HCT116 (cell line): ENCODE data around the gene SNN. TPM values are rescaled to one million over a fixed set of nuclear protein-coding genes. Genes with fewer than 3 reads are reported as not detected.

Source experiments
- ATAC-seq: fragments of 200-7000 bp; cut with Tn5 transposase; 2 replicates; pipeline ENCODE4 v1.9.1; 2020; ENCODE audit warnings: mild to moderate bottlenecking, moderate library complexity
- BruUV-seq: library from RNA; stranded (reverse); fragments of 400-500 nt; replicated peaks from 2 replicates; lab custom pipeline; 2021; lab: Mats Ljungman, UMichigan
- CTCF ChIA-PET: fragments of 300-600 bp; sonication (Branson Sonifier 250); formaldehyde crosslinking; loops from one replicate; lab custom pipeline; 2021; ENCODE audit warnings: antibody characterized with exemption; lab: Charles Lee
- POLR2A ChIA-PET: fragments of 300-600, 350-600 bp; sonication (Branson Sonifier 250); formaldehyde crosslinking; loops from one replicate; lab custom pipeline; 2021; ENCODE audit warnings: antibody characterized with exemption; lab: Charles Lee
- RAD21 ChIA-PET, 2 experiments: fragments of 300-600 bp; sonication (Branson Sonifier 250); formaldehyde crosslinking; loops; one replicate each; lab custom pipeline; 2023; ENCODE audit warnings: low total read pairs in 2 of 2; ENCODE audit not compliant: uncharacterized antibody in 2 of 2, unreplicated experiment in 2 of 2, low non-redundant PET in 1 of 2; lab: Charles Lee
- DNase-seq: peaks from one replicate; pipeline ENCODE4 v3.0.0-alpha.2; 2010; ENCODE audit warnings: low read depth, low spot score
- H2AFZ ChIP-seq: fragments of 200-600 bp; shearing (Covaris generic), sonication (generic); 2 replicates; pipeline ENCODE4 v1.6.1; 2017; ENCODE audit warnings: low read depth, mixed run types, mixed read lengths, antibody characterized with exemption, low read length; ENCODE audit not compliant: poor library complexity, severe bottlenecking
- H3K27ac ChIP-seq: 2 replicates; pipeline ENCODE4 v1.5.1; 2012; ENCODE audit warnings: low read depth, low read length
- H3K27me3 ChIP-seq: fragments of 200-600 bp; sonication (generic); 2 replicates; pipeline ENCODE4 v1.6.1; 2016; ENCODE audit warnings: mixed run types, low read length, mixed read lengths; ENCODE audit not compliant: insufficient read depth
- H3K36me3 ChIP-seq, 2 experiments: fragments of 200-500 bp in 1 of 2; fragments of 200-600 bp in 1 of 2; sonication (Bioruptor generic) in 1 of 2; sonication (generic) in 1 of 2; 2 replicates each; pipeline versions ENCODE4 v1.5.1 to v1.6.1; 2014 to 2016; ENCODE audit warnings: low read length in 2 of 2, inconsistent platforms in 1 of 2, mixed read lengths in 1 of 2, mixed run types in 1 of 2; ENCODE audit not compliant: insufficient read depth in 2 of 2, control insufficient read depth in 1 of 2
- H3K4me1 ChIP-seq, 2 experiments: fragments of 200-600 bp in 1 of 2; sonication (generic) in 1 of 2; 2 replicates each; pipeline versions ENCODE4 v1.5.1 to v1.6.1; 2012 to 2017; ENCODE audit warnings: low read length in 2 of 2, inconsistent platforms in 1 of 2, mild to moderate bottlenecking in 1 of 2, mixed read lengths in 1 of 2, mixed run types in 1 of 2, moderate library complexity in 1 of 2; ENCODE audit not compliant: insufficient read depth in 2 of 2, control insufficient read depth in 1 of 2
- H3K4me2 ChIP-seq: fragments of 200-600 bp; sonication (generic); 2 replicates; pipeline ENCODE4 v1.6.1; 2017; ENCODE audit warnings: mixed run types, low read length, mixed read lengths
- H3K4me3 ChIP-seq, 2 experiments: fragments of 200-600 bp in 1 of 2; sonication (generic) in 1 of 2; replicated peaks in 1 of 2; 2 replicates each; pipeline ENCODE4 v1.5.1; 2011 to 2016; ENCODE audit warnings: low read length in 2 of 2, control low read depth in 1 of 2, low read depth in 1 of 2, mild to moderate bottlenecking in 1 of 2, mixed read lengths in 1 of 2, mixed run types in 1 of 2
- H3K79me2 ChIP-seq: fragments of 200-600 bp; sonication (generic); 2 replicates; pipeline ENCODE4 v1.6.1; 2017; ENCODE audit warnings: mild to moderate bottlenecking, mixed run types, low read length, moderate library complexity, mixed read lengths; ENCODE audit not compliant: insufficient read depth
- H3K9ac ChIP-seq: fragments of 200-600 bp; sonication (generic); 2 replicates; pipeline ENCODE4 v1.6.1; 2016; ENCODE audit warnings: low read length, mixed read lengths
- H3K9me2 ChIP-seq: fragments of 200-600 bp; sonication (generic), shearing (Covaris generic); 2 replicates; pipeline ENCODE4 v1.6.1; 2017; ENCODE audit warnings: mixed run types, mild to moderate bottlenecking, moderate library complexity; ENCODE audit not compliant: insufficient read depth
- H3K9me3 ChIP-seq, 2 experiments: fragments of 200-500 bp in 1 of 2; fragments of 200-600 bp in 1 of 2; sonication (Bioruptor generic) in 1 of 2; sonication (generic) in 1 of 2; 2 replicates each; pipeline ENCODE4 v1.6.1; 2014 to 2017; ENCODE audit warnings: low read length in 2 of 2, mixed read lengths in 2 of 2, inconsistent platforms in 1 of 2, low read depth in 1 of 2, mild to moderate bottlenecking in 1 of 2, mixed run types in 1 of 2, moderate library complexity in 1 of 2; ENCODE audit not compliant: control insufficient read depth in 1 of 2, insufficient read depth in 1 of 2
- H4K20me1 ChIP-seq: fragments of 200-600 bp; sonication (generic), shearing (Covaris generic); 2 replicates; pipeline ENCODE4 v1.6.1; 2017; ENCODE audit warnings: mixed run types, mild to moderate bottlenecking, moderate library complexity; ENCODE audit not compliant: insufficient read depth
- CTCF ChIP-seq, 3 experiments: fragments of 200-600 bp in 1 of 3; sonication (generic) in 1 of 3; IDR thresholded peaks in 2 of 3; conservative IDR thresholded peaks in 1 of 3; 2 replicates each; pipeline ENCODE4 v1.5.1; 2012 to 2017; ENCODE audit warnings: low read depth in 2 of 3, low read length in 2 of 3, antibody characterized with exemption in 1 of 3, borderline replicate concordance in 1 of 3, control low read depth in 1 of 3, mild to moderate bottlenecking in 1 of 3, mixed read lengths in 1 of 3, mixed run types in 1 of 3, moderate library complexity in 1 of 3; ENCODE audit not compliant: insufficient read depth in 1 of 3
- EGR1 ChIP-seq: IDR thresholded peaks from 2 replicates; pipeline ENCODE4 v1.6.1; 2012; ENCODE audit warnings: low read depth
- ELF1 ChIP-seq: IDR thresholded peaks from 2 replicates; pipeline ENCODE4 v1.6.1; 2012; ENCODE audit warnings: low read depth, borderline replicate concordance
- EZH2 ChIP-seq: fragments of 200-600 bp; sonication (generic); IDR thresholded peaks from 2 replicates; pipeline ENCODE4 v1.6.1; 2017; ENCODE audit warnings: antibody characterized with exemption, mixed run types
- FOSL1 ChIP-seq: IDR thresholded peaks from 2 replicates; pipeline ENCODE4 v1.6.1; 2012; ENCODE audit warnings: low read depth
- JUND ChIP-seq: IDR thresholded peaks from 2 replicates; pipeline ENCODE4 v1.6.1; 2012
- MAX ChIP-seq: IDR thresholded peaks from 2 replicates; pipeline ENCODE4 v1.6.1; 2012
- POLR2A ChIP-seq: IDR thresholded peaks from 2 replicates; pipeline ENCODE4 v1.7.0; 2011; ENCODE audit warnings: borderline replicate concordance; ENCODE audit not compliant: insufficient read depth, insufficient read length; ENCODE audit errors: extremely low read depth
- POLR2AphosphoS5 ChIP-seq: IDR thresholded peaks from 2 replicates; pipeline ENCODE4 v1.6.1; 2011; ENCODE audit warnings: mild to moderate bottlenecking, low read depth, low read length, moderate library complexity
- RAD21 ChIP-seq: IDR thresholded peaks from 2 replicates; pipeline ENCODE4 v1.6.1; 2012; ENCODE audit warnings: low read depth, mild to moderate bottlenecking
- REST ChIP-seq: IDR thresholded peaks from 2 replicates; pipeline ENCODE4 v1.6.1; 2012; ENCODE audit warnings: low read depth
- SP1 ChIP-seq: IDR thresholded peaks from 2 replicates; pipeline ENCODE4 v1.6.1; 2012; ENCODE audit warnings: low read depth
- SRF ChIP-seq: IDR thresholded peaks from 2 replicates; pipeline ENCODE4 v1.6.1; 2012; ENCODE audit warnings: low read depth
- YY1 ChIP-seq: IDR thresholded peaks from 2 replicates; pipeline ENCODE4 v1.6.1; 2011; ENCODE audit warnings: low read length, low read depth, moderate library complexity, mild to moderate bottlenecking; ENCODE audit not compliant: insufficient replicate concordance; ENCODE audit errors: extremely low read depth
- ZFX ChIP-seq: fragments of 450-650 bp; IDR thresholded peaks from 2 replicates; pipeline ENCODE4 v1.6.1; 2017
- ZNF274 ChIP-seq: fragments of 200-500 bp; sonication (Bioruptor generic); IDR thresholded peaks from 2 replicates; pipeline ENCODE4 v1.6.1; 2014; ENCODE audit warnings: mild to moderate bottlenecking, low read depth, low read length, inconsistent platforms
- intact Hi-C: fragments of 100-400 bp; cut with micrococcal nuclease; formaldehyde crosslinking; loops from 2 replicates; pipeline ENCODE4 v1.10.0; 2022
- total RNA-seq: library from RNA; stranded (reverse); gene quantifications from one replicate; pipeline ENCODE4 v1.2.1, GENCODE V29; 2021; ENCODE audit not compliant: unreplicated experiment

The SNN gene
- total RNA-seq, 1 experiment from 2014 or later, result 12.2 TPM

GRCh38 chr16:11657556-11657955, 10.7 kb upstream of the SNN start (continued):
- TF ChIP-seq CTCF (IDR thresholded peaks at IDR 0.05 in 2 of 3, conservative IDR thresholded peaks at IDR 0.05 in 1 of 3; ENCODE audit: borderline replicate concordance in 1 of 3, insufficient read depth in 1 of 3, low read depth in 2 of 3, low read length in 2 of 3), result no peak
- no peak for TF ChIP-seq MAX
- no peak for TF ChIP-seq JUND
- TF ChIP-seq POLR2AphosphoS5, result no peak
- no peak for TF ChIP-seq ELF1
- no peak for TF ChIP-seq EGR1
- no peak for TF ChIP-seq SRF
- TF ChIP-seq, all 23 proteins: peak for 0

- Histone ChIP-seq H2AFZ (no peak overlapping the region), H3K4me3 (no peak overlapping the region), H4K20me1 (no peaks in the 10 kb centered on the region), H3K4me2 (no peak overlapping the region), H3K27ac (no peak overlapping the region), H3K27me3 (no peaks in the 10 kb centered on the region), H3K79me2 (no peaks in the 10 kb centered on the region), H3K9ac (no peak overlapping the region), H3K9me2 (no peaks in the 10 kb centered on the region), H3K36me3 (no peaks in the 10 kb centered on the region), H3K4me1 (no peaks in the 10 kb centered on the region; a peak in 1 of 4 replicates), H3K9me3 (no peaks in the 10 kb centered on the region)
- DNase-seq, result no peak
- intact Hi-C loops, result no loop called here
- ATAC-seq, result no peak; the same call in 1 of the 2 replicates
- no TSS peak for BruUV-seq
- ChIA-PET RAD21 (no interaction called here), CTCF (interaction anchor here (0.9 kb wide), 1 partner anchor 55 kb away, joined by 3 read pairs; no protein-coding TSS in a partner anchor), POLR2A (no interaction called here)
- TF ChIP-seq SRF (no peak), EZH2 (no peak), POLR2AphosphoS5 (no peak), SP1 (no peak), ZNF274 (no peak), CTCF (IDR thresholded peaks at IDR 0.05 in 2 of 3, conservative IDR thresholded peaks at IDR 0.05 in 1 of 3; ENCODE audit: borderline replicate concordance in 1 of 3, insufficient read depth in 1 of 3, low read depth in 2 of 3, low read length in 2 of 3) (no peak), ZFX (no peak), REST (no peak), RAD21 (no peak), YY1 (no peak), FOSL1 (no peak), EGR1 (no peak), POLR2A (no peak)
Measured at GRCh38 chr16:11658896-11659708, 9.2 kb upstream of the SNN start.
